Medulla oblongata (tissue), 1 donor: ENCODE data around the gene TMEM242.
"Not testable (repeated sequence)": the region's sequence is repeated elsewhere in the genome, so short reads cannot be mapped to it uniquely, and the experiment has no call there.

ENCODE experiments used
- DNase-seq: peaks from one replicate; pipeline ENCODE4 v3.0.0-alpha.2; 2015; ENCODE audit errors: extremely low spot score

Gene TMEM242

DNA sequence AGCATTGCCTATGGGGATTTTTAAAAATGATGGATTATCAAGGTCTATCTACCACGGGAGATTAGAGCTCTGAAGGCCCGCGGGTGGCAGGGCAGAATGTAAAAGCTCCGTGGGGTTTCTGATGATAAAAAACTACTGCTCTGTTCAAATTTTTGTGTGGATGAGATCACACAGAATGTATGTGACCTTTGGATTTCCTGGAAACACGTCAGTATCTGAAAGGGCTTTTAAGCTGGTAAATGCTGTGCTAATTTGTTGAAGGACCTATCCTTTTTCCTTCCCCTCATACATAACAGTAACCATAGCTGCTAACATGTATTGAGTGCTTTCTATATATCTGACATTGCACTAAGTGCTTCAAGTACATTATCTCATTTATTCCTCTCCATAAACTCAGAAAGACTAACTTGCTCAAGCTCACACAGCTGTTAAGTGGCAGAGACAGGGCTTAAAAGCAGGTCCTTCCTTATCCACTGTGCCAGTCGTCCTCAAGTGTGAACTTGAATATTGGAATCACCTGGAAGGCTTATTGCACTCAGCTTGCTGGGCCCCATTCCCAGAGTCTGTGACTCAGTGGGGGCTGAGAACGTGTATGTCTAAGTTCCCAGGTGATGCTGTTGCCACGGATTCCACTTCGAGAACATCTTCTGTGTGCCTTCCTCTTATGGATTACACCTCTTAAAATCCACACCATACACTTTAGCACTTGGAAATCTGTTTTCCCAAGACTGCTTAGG, 1.9 kb upstream of the TMEM242 start:
- DNase-seq: no peak

GRCh38 chr6:157323966-157324300, 614 bp upstream of the TMEM242 start:
- DNase-seq: peak; percentile 73

- no peak for DNase-seq
Observed at GRCh38 chr6:157322792-157323254, 496 bp downstream of the TMEM242 start.

DNA sequence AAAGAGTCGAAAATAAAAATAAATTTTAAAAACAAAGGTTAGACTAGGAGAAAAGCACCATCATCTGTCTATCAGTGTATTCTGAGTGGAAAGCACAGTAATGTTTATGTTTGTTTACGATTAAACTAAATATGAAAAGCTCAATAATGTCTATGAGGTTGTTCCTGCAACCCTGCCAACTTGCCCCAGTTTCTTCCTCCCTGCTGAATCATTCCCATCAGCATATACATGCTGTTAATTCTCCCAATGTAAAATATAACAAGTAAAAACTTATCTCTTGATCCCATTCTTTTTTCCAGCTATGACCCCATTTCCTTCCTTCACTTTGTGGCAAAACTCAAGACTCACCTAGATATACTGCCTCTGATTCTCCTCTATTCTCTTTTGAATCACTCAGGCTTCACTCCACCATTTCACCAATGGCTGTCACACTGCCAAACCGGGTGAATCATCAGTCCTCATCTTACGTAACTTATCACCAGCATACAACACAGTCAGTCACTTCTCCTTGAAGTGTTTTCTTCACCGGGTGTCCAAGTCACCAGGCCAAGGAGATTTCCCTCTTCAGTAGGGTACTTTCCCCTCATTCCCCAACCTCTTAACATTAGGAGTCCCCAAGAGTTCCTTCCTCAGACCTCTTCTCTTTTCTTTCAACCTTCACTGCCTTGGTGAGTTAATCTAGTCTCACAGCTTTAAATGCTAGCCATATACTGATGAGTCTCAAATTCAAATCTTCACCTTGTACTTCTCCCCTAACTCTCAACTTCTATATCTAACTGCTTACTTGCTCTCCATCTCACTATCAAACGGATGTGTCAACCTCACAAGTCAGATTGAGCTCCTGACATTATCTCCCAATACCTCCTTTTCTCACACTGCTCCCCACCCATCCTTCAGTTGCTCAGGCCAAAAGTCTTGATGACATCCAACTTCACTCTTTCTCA, 6.2 kb downstream of the TMEM242 start:
- DNase-seq: peak; percentile 62

DNA sequence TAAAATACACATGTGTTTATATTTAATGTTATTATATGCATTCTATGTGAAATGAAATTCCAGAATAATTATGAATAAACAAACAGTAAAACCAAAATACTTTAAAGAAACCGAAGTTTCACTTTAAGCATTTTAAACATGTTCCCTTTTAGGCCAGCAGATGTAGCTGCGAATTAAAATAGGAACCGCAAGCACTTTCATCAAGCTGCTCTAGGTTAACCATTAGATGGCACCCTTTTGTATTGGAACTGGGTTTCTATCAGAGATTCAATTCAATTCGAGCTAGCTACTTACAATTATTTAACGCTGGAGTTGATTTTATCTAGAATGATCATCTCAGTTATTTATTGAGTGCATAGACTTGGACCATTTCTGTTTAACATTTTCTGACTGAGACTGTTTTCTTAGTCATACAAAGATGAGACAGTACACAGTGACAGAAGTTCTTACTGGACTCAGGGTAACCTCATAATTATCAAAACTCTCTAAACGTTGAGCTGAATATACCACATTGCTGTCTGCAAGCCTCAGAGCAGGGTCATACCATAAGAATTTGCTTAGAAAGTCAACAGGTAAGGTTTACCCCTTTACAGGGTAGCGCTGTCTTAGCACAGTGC, 8.5 kb downstream of the TMEM242 start:
- peak; percentile 89 for DNase-seq

DNA sequence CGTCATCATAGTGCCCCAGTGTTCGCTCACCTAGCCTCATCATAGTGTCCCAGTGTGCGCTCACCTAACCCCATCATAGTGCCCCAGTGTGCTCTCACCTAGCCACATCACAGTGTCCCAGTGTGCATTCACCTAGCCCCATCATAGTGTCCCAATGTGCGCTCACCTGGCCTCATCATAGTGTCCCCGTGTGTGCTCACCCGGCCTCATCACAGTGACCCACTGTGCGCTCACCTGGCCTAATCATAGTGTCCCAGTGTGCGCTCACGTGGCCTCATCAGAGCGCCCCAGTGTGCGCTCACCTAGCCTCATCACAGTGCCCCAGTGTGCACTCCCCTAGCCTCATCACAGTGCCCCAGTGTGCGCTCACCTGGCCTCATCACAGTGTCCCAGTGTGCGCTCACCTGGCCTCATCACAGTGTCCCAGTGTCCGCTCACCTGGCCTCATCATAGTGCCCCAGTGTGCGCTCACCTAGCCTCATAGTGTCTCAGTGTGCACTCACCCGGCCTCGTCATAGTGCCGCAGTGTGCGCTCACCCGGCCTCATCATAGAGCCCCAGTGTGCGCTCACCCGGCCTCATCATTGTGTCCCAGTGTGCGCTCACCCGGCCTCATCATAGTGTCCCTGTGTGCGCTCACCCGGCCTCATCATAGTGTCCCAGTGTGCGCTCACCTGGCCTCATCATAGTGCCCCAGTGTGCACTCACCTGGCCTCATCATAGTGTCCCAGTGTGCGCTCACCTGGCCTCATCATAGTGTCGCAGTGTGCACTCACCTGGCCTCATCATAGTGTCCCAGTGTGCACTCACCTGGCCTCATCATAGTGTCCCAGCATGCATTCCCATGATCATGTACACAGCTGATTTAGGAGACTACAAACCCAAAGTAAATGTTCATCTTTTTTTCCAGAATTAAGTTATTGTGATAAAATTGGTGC, 9.5 kb downstream of the TMEM242 start:
- no peak for DNase-seq

DNA sequence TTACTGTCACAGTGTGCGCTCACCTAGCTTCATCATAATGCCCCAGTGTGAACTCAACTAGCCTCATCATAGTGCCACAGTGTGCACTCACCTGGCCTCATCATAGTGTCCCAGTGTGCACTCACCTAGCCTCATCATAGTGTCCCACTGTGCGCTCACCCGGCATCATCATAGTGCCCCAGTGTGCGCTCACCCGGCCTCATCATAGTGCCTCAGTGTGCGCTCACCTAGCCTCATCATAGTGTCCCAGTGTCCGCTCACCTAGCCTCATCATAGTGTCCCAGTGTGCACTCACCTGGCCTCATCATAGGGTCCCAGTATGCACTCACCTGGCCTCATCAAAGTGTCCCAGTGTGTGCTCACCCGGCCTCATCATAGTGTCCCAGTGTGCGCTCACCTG, 10.6 kb downstream of the TMEM242 start:
- no peak for DNase-seq

DNA sequence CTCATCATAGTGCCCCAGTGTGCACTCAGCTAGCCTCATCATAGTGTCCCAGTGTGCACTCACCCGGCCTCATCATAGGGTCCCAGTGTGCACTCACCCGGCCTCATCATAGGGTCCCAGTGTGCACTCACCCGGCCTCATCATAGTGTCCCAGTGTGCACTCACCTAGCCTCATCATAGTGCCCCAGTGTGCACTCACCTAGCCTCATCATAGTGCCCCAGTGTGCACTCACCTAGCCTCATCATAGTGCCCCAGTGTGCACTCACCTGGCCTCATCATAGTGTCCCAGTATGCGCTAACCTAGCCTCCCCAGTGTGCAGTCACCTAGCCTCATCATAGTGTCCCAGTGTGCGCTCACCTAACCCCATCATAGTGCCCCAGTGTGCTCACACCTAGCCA, 12.6 kb downstream of the TMEM242 start:
- not testable (repeated sequence) for DNase-seq

DNA sequence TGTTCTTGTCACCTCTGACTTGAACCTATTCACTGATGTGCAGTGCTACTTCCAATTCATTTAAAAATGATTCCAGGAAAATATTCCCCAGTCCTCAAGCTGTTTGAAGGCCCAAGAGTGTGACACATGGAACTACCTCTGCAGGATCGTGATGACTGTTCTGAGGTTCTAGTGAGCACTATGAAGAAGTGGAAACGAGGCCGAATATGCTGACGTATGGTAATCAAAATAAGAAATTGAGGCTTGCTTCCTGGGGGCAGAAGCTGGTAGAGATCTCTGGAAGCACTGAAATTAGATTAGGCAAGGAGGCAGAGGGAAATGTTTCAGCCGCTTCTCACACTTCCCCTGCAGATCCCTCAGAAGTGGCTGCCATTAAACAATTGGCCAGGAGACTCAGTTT, 15.7 kb downstream of the TMEM242 start:
- DNase-seq: no peak

GRCh38 chr6:157305670-157306653, 17.4 kb downstream of the TMEM242 start:
- DNase-seq: no peak

DNA sequence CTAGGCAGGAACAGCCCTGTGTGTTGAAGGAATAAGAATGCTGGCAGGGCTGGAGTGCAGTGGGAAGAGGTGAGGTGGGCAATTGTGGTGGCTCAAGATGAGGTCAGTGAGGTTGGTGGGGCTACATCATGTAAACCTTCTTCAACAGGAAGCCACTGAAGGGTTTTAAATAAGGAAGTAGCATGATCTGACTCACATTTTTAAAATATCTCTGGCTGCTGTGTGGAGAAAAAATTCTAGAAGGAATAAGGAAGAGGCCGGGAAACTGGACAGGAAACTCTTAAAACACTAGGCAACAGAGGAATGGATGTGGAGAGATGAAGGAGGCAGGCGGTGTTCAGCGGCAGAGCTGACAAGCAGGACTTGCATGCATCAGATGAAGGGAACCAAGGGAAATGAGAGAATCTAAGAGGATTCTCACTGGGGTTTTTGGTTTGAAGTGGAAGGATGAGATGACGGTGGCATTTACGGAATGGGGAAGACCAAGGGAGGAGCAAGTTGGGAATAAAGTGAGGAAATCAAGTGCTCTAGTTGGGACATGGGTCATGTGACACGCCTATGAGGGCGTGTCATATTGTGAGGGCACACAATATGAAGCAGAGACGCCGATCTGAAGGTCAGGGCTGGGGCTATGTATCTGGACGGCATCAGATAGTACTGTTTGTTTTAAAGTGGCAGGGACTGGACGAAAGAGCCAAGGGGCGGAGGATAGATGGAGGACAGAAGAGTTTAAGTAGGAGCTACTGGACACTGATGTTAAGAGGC, 18.2 kb downstream of the TMEM242 start:
- DNase-seq: no peak

- DNase-seq: no peak
Observed at GRCh38 chr6:157302736-157303135, 20.6 kb downstream of the TMEM242 start.

GRCh38 chr6:157300436-157300835, 22.9 kb downstream of the TMEM242 start:
- no peak for DNase-seq

GRCh38 chr6:157300006-157300405, 23.3 kb downstream of the TMEM242 start:
- DNase-seq: no peak

- DNase-seq: no peak
Observed at GRCh38 chr6:157298216-157298724, 25.0 kb downstream of the TMEM242 start.

DNA sequence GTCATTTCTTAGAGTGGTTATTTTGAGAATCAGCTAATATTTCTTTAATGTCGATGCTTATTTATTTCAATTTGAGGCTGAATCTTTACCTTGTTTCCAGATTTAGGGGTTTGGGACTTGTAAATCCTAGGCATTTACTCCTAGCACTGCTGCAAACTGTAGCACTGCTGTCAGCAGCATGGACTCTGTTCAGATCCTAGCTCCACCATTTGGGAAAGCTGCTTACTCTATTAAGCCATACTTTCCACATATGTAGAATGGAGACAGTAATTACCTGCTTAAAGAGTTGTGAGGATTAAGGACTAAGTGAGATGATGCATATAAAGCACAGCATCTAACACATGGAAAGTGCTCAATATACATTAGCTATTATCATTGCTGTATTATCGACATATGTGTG, 28.7 kb downstream of the TMEM242 start:
- no peak for DNase-seq

GRCh38 chr6:157293780-157294179, 29.5 kb downstream of the TMEM242 start:
- no peak for DNase-seq

GRCh38 chr6:157292202-157292601, 31.1 kb downstream of the TMEM242 start:
- DNase-seq: no peak

- DNase-seq: no peak
Observed at GRCh38 chr6:157291356-157291755, 32.0 kb downstream of the TMEM242 start.
